ENCODE results near the gene SRP72. TPM values are rescaled to one million over a fixed set of nuclear protein-coding genes. Genes with fewer than 3 reads are reported as not detected.

The SRP72 gene
- polyA plus RNA-seq: 66.3 TPM
- long read RNA-seq, donor 1, full-length matches to known transcripts: 8 of 13 reads
- long read RNA-seq, donor 1, partial matches to known transcripts: 5 of 13 reads
- long read RNA-seq, donor 1, other reads (novel, unspliced or antisense): 0 of 13 reads
- long read RNA-seq, donor 2, full-length matches to known transcripts: 25 of 40 reads
- long read RNA-seq, donor 2, partial matches to known transcripts: 15 of 40 reads
- long read RNA-seq, donor 2, other reads (novel, unspliced or antisense): 0 of 40 reads
- long read RNA-seq, donor 3, full-length matches to known transcripts: 16 of 80 reads
- long read RNA-seq, donor 3, partial matches to known transcripts: 64 of 80 reads
- long read RNA-seq, donor 3, other reads (novel, unspliced or antisense): 0 of 80 reads
- long read RNA-seq, donor 4, full-length matches to known transcripts: 3 of 3 reads
- long read RNA-seq, donor 4, partial matches to known transcripts: 0 of 3 reads
- long read RNA-seq, donor 4, other reads (novel, unspliced or antisense): 0 of 3 reads
- long read RNA-seq, donor 5, full-length matches to known transcripts: 5 of 12 reads
- long read RNA-seq, donor 5, partial matches to known transcripts: 7 of 12 reads
- long read RNA-seq, donor 5, other reads (novel, unspliced or antisense): 0 of 12 reads
- long read RNA-seq, donor 6, full-length matches to known transcripts: 12 of 39 reads
- long read RNA-seq, donor 6, partial matches to known transcripts: 27 of 39 reads
- long read RNA-seq, donor 6, other reads (novel, unspliced or antisense): 0 of 39 reads
- long read RNA-seq, donor 7, full-length matches to known transcripts: 8 of 22 reads
- long read RNA-seq, donor 7, partial matches to known transcripts: 14 of 22 reads
- long read RNA-seq, donor 7, other reads (novel, unspliced or antisense): 0 of 22 reads
- long read RNA-seq, donor 8, full-length matches to known transcripts: 15 of 37 reads
- long read RNA-seq, donor 8, partial matches to known transcripts: 22 of 37 reads
- long read RNA-seq, donor 8, other reads (novel, unspliced or antisense): 0 of 37 reads
- long read RNA-seq, donor 9, full-length matches to known transcripts: 11 of 36 reads
- long read RNA-seq, donor 9, partial matches to known transcripts: 25 of 36 reads
- long read RNA-seq, donor 9, other reads (novel, unspliced or antisense): 0 of 36 reads
- long read RNA-seq, donor 10, full-length matches to known transcripts: 14 of 30 reads
- long read RNA-seq, donor 10, partial matches to known transcripts: 16 of 30 reads
- long read RNA-seq, donor 10, other reads (novel, unspliced or antisense): 0 of 30 reads
- long read RNA-seq, donor 11, full-length matches to known transcripts: 8 of 14 reads
- long read RNA-seq, donor 11, partial matches to known transcripts: 6 of 14 reads
- long read RNA-seq, donor 11, other reads (novel, unspliced or antisense): 0 of 14 reads

GRCh38 chr4:56467284-56468096 lies at the start of gene SRP72:
TSS of gene SRP72 (plus strand) at chr4:56467617. CDS start at chr4:56467636, 19 bp downstream.
- DNase-seq: peak; percentile 93 to 94
- Histone ChIP-seq H3K27ac (ENCODE audit: low read length) (peak within 1 kb of the TSS; percentile 91), H3K4me3 (ENCODE audit: low read length) (peak within 1 kb of the TSS; percentile 91), H3K27me3 (ENCODE audit: control insufficient read depth, insufficient read depth, low read length) (no peaks in the 10 kb centered on the region), H3K36me3 (ENCODE audit: control insufficient read depth, insufficient read depth, low read length) (peaks cover 17% of the 10 kb centered on the region), H3K4me1 (ENCODE audit: control insufficient read depth, insufficient read depth, low read length) (peaks cover 8% of the 10 kb centered on the region), H3K9me3 (ENCODE audit: control insufficient read depth, low read depth, low read length) (no peaks in the 10 kb centered on the region)
- 0% methylated on average over 6 of the region's 62 CpGs for WGBS (ENCODE audit: insufficient coverage, low lambda C conversion rate)

- Histone ChIP-seq H3K36me3 (ENCODE audit: control insufficient read depth, insufficient read depth, low read length) (no peaks in the 10 kb centered on the region), H3K27ac (ENCODE audit: low read length) (no peak overlapping the region), H3K4me3 (ENCODE audit: low read length) (no peak overlapping the region), H3K9me3 (ENCODE audit: control insufficient read depth, low read depth, low read length) (no peaks in the 10 kb centered on the region), H3K4me1 (ENCODE audit: control insufficient read depth, insufficient read depth, low read length) (no peaks in the 10 kb centered on the region), H3K27me3 (ENCODE audit: control insufficient read depth, insufficient read depth, low read length) (no peaks in the 10 kb centered on the region)
- no peak for DNase-seq
- 100% methylated on average over 1 of the region's 5 CpGs for WGBS (ENCODE audit: insufficient coverage, low lambda C conversion rate)
Observed at GRCh38 chr4:56424176-56424575, 43.2 kb upstream of the SRP72 start.

- no peaks in the 10 kb centered on the region for H3K36me3 ChIP-seq (ENCODE audit: control insufficient read depth, insufficient read depth, low read length)
- H3K4me3 ChIP-seq (ENCODE audit: low read length): no peak overlapping the region
- H3K9me3 ChIP-seq (ENCODE audit: control insufficient read depth, low read depth, low read length): no peaks in the 10 kb centered on the region
- no peak overlapping the region for H3K27ac ChIP-seq (ENCODE audit: low read length)
- peak in 1 of 2 donors; percentile 13 for DNase-seq
- no peaks in the 10 kb centered on the region for H3K27me3 ChIP-seq (ENCODE audit: control insufficient read depth, insufficient read depth, low read length)
- H3K4me1 ChIP-seq (ENCODE audit: control insufficient read depth, insufficient read depth, low read length): no peaks in the 10 kb centered on the region
- WGBS (ENCODE audit: insufficient coverage, low lambda C conversion rate): 92% methylated on average over 3 of the region's 5 CpGs
Observed at GRCh38 chr4:56424697-56425514, 42.5 kb upstream of the SRP72 start.

GRCh38 chr4:56425518-56425917 lies 41.9 kb upstream of the SRP72 start:
- no peaks in the 10 kb centered on the region for H3K4me1 ChIP-seq (ENCODE audit: control insufficient read depth, insufficient read depth, low read length)
- no peak overlapping the region for H3K27ac ChIP-seq (ENCODE audit: low read length)
- DNase-seq: no peak
- no peak overlapping the region for H3K4me3 ChIP-seq (ENCODE audit: low read length)
- H3K9me3 ChIP-seq (ENCODE audit: control insufficient read depth, low read depth, low read length): no peaks in the 10 kb centered on the region
- whole genome bisulfite sequencing (ENCODE audit: insufficient coverage, low lambda C conversion rate): 100% methylated on average over 1 of the region's 3 CpGs
- H3K27me3 ChIP-seq (ENCODE audit: control insufficient read depth, insufficient read depth, low read length): no peaks in the 10 kb centered on the region
- H3K36me3 ChIP-seq (ENCODE audit: control insufficient read depth, insufficient read depth, low read length): no peaks in the 10 kb centered on the region

- WGBS (ENCODE audit: insufficient coverage, low lambda C conversion rate): 80% methylated on average over 1 of the region's 6 CpGs
- Histone ChIP-seq H3K9me3 (ENCODE audit: control insufficient read depth, low read depth, low read length) (no peaks in the 10 kb centered on the region), H3K4me3 (ENCODE audit: low read length) (no peak overlapping the region), H3K36me3 (ENCODE audit: control insufficient read depth, insufficient read depth, low read length) (no peaks in the 10 kb centered on the region), H3K27ac (ENCODE audit: low read length) (no peak overlapping the region), H3K4me1 (ENCODE audit: control insufficient read depth, insufficient read depth, low read length) (no peaks in the 10 kb centered on the region), H3K27me3 (ENCODE audit: control insufficient read depth, insufficient read depth, low read length) (no peaks in the 10 kb centered on the region)
- no peak for DNase-seq
Observed at GRCh38 chr4:56426273-56426672, 41.1 kb upstream of the SRP72 start.

- H3K9me3 ChIP-seq (ENCODE audit: control insufficient read depth, low read depth, low read length): no peaks in the 10 kb centered on the region
- H3K27me3 ChIP-seq (ENCODE audit: control insufficient read depth, insufficient read depth, low read length): no peaks in the 10 kb centered on the region
- no peak overlapping the region for H3K27ac ChIP-seq (ENCODE audit: low read length)
- no peaks in the 10 kb centered on the region for H3K4me1 ChIP-seq (ENCODE audit: control insufficient read depth, insufficient read depth, low read length)
- WGBS (ENCODE audit: insufficient coverage, low lambda C conversion rate): no CpG with 5 or more reads among the region's 1 CpG
- no peaks in the 10 kb centered on the region for H3K36me3 ChIP-seq (ENCODE audit: control insufficient read depth, insufficient read depth, low read length)
- no peak for DNase-seq
- H3K4me3 ChIP-seq (ENCODE audit: low read length): no peak overlapping the region
Observed at GRCh38 chr4:56427179-56427578, 40.2 kb upstream of the SRP72 start.

- H3K36me3 ChIP-seq (ENCODE audit: control insufficient read depth, insufficient read depth, low read length): no peaks in the 10 kb centered on the region
- H3K9me3 ChIP-seq (ENCODE audit: control insufficient read depth, low read depth, low read length): no peaks in the 10 kb centered on the region
- WGBS (ENCODE audit: insufficient coverage, low lambda C conversion rate): no CpG with 5 or more reads among the region's 2 CpGs
Observed at GRCh38 chr4:56430203-56430602, 37.2 kb upstream of the SRP72 start.

GRCh38 chr4:56433280-56433679 lies 34.1 kb upstream of the SRP72 start:
- no peaks in the 10 kb centered on the region for H3K27me3 ChIP-seq (ENCODE audit: control insufficient read depth, insufficient read depth, low read length)
- H3K27ac ChIP-seq (ENCODE audit: low read length): no peak overlapping the region
- DNase-seq: no peak
- no peaks in the 10 kb centered on the region for H3K9me3 ChIP-seq (ENCODE audit: control insufficient read depth, low read depth, low read length)
- no peak overlapping the region for H3K4me3 ChIP-seq (ENCODE audit: low read length)
- H3K4me1 ChIP-seq (ENCODE audit: control insufficient read depth, insufficient read depth, low read length): peaks cover 2% of the 10 kb centered on the region
- H3K36me3 ChIP-seq (ENCODE audit: control insufficient read depth, insufficient read depth, low read length): no peaks in the 10 kb centered on the region

More at GRCh38 chr4:56430203-56430602, 37.2 kb upstream of the SRP72 start:
- Histone ChIP-seq H3K4me3 (ENCODE audit: low read length) (no peak overlapping the region), H3K27me3 (ENCODE audit: control insufficient read depth, insufficient read depth, low read length) (no peaks in the 10 kb centered on the region), H3K4me1 (ENCODE audit: control insufficient read depth, insufficient read depth, low read length) (no peaks in the 10 kb centered on the region), H3K27ac (ENCODE audit: low read length) (no peak overlapping the region)
- DNase-seq: no peak

Measured in large intestine (tissue), 12 donors.